HG02610 (cell line): ENCODE results near the gene KRT8.
"Not testable (repeated sequence)": the region's sequence is repeated elsewhere in the genome, so short reads cannot be mapped to it uniquely, and the experiment has no call there.

Experiments used
- ATAC-seq: cut with Tn5 transposase; IDR thresholded peaks from one replicate; pipeline ENCODE4 v1.9.1; 2021; ENCODE audit warnings: mild to moderate bottlenecking, moderate library complexity; ENCODE audit not compliant: unreplicated experiment

Gene KRT8

GRCh38 chr12:52903285-52903854 is 1.5 kb downstream of the KRT8 start:
- ATAC-seq: no peak

GRCh38 chr12:52901715-52902541 is 2.9 kb downstream of the KRT8 start:
- ATAC-seq: no peak

- ATAC-seq: no peak
These were observed 3.8 kb downstream of the KRT8 start for GRCh38 chr12:52900896-52901714.

- ATAC-seq: no peak
These were observed 4.5 kb downstream of the KRT8 start for GRCh38 chr12:52900166-52900895.

- no peak for ATAC-seq
These were observed 5.4 kb downstream of the KRT8 start for GRCh38 chr12:52899338-52900035.

- no peak for ATAC-seq
These were observed 8.4 kb downstream of the KRT8 start for GRCh38 chr12:52896190-52897100.

- no peak for ATAC-seq
These were observed 9.1 kb downstream of the KRT8 start for GRCh38 chr12:52895726-52896189.

GRCh38 chr12:52892974-52893373 is 11.9 kb downstream of the KRT8 start:
- no peak for ATAC-seq

GRCh38 chr12:52892207-52892852 is 12.5 kb downstream of the KRT8 start:
- ATAC-seq: no peak

GRCh38 chr12:52891044-52891443 is 13.8 kb downstream of the KRT8 start:
- no peak for ATAC-seq

GRCh38 chr12:52890417-52890816 is 14.5 kb downstream of the KRT8 start:
- ATAC-seq: no peak

GRCh38 chr12:52884526-52885293 is 20.2 kb downstream of the KRT8 start:
- no peak for ATAC-seq

GRCh38 chr12:52880499-52880898 is 24.4 kb downstream of the KRT8 start:
- not testable (repeated sequence) for ATAC-seq

GRCh38 chr12:52879394-52880351 is 25.2 kb downstream of the KRT8 start:
- no peak for ATAC-seq

GRCh38 chr12:52878507-52879393 is 26.1 kb downstream of the KRT8 start:
- no peak for ATAC-seq

- ATAC-seq: no peak
These were observed 27.6 kb downstream of the KRT8 start for GRCh38 chr12:52877242-52877641.
